HG02973 (cell line): ENCODE measurements around the gene ZNRD2.
"Not testable (repeated sequence)": the region's sequence is repeated elsewhere in the genome, so short reads cannot be mapped to it uniquely, and the experiment has no call there.

ENCODE experiments used
- ATAC-seq: cut with Tn5 transposase; IDR thresholded peaks from one replicate; pipeline ENCODE4 v1.9.1; 2021; ENCODE audit warnings: moderate library complexity; ENCODE audit not compliant: unreplicated experiment

The ZNRD2 gene

DNA sequence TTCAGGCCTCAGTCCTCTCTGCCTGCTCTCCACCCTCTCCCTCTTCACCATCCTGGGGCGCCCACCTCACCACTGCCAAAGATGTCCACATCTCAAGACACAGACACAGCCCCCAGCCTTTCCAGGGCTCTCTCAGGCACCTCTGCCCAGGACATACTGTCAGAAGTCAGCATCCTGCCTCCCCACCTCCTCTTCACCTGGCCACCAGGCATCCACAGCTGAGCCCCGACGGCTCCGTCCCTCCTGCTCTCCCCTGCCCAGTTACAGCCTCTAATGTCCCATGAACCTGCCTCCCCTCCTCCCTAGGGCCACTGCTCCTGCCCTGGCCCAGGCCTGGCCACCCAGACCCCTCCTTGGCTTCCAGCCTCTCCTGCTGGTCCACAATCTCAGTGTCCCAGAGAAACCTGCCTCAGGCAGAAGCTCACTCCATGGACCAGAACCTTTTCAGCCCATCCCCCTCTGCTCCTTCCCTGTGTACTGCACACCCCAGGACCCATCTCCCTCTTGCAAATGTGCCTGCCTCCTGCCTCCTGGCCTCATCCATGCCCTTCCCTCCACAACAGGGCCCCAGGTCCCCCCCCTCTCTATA, 15.3 kb upstream of the ZNRD2 start:
- no peak for ATAC-seq

DNA sequence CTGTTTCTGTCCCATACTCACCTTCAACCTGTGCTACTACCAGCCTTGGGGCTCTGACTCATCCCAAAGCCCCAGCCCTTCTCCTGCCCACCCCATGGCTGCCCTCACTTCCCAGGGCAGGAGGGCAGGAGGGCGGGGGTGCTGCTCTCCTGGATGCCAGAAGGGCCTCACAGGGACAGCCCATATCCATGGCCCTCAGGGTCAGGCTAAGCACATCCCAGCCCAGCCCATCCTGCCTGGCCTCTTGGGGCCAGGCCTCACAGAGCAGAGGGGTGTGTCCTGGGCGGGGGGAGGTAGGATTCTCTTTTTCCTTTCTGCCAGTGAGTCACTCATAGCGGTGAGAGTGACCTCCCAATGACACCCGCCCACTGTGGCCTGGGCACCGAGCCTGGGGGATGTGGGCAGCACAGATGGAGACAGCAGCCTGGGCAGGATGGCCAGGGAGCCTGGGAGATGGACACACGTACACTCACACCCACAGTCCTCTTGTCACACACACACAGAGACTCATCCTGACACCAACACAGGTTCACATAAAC, 14.5 kb upstream of the ZNRD2 start:
- no peak for ATAC-seq

DNA sequence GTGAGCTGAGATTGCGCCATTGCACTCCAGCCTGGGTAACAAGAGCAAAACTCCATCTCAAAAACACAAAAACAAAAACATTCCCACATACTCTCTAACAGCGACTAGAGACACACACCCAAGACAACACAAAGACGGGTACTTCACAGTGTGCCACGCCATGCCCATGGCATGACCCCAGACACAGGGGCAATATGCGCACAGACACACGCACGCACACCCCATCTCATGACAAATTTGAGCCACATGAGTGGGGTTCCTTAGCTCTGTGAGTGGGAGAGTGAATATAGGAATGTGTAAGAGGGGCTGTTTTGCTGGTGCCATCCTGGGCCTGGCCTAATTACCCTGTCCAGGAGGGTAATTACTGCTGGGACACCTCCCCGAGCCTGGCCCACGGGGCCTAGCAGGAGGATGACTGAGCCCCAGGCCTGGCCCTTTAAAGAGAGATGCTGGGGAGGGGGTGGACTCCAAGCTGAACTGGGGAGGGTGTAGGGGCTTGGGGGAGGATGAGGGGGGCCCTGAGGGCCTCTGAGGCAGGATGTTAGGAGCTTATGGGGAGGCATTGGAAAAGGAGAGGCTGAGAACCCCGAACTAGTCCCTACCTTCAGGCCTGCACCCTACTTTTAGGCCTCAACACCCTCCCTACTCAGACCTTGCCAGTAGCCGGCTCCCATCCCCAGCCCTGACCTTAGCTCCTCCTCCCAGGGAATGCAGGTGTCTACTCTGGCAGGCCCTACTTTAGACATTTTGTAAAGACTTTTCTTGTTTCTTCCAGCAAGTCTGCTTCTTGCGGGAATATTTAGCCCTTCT, 13.6 kb upstream of the ZNRD2 start:
- no peak for ATAC-seq

DNA sequence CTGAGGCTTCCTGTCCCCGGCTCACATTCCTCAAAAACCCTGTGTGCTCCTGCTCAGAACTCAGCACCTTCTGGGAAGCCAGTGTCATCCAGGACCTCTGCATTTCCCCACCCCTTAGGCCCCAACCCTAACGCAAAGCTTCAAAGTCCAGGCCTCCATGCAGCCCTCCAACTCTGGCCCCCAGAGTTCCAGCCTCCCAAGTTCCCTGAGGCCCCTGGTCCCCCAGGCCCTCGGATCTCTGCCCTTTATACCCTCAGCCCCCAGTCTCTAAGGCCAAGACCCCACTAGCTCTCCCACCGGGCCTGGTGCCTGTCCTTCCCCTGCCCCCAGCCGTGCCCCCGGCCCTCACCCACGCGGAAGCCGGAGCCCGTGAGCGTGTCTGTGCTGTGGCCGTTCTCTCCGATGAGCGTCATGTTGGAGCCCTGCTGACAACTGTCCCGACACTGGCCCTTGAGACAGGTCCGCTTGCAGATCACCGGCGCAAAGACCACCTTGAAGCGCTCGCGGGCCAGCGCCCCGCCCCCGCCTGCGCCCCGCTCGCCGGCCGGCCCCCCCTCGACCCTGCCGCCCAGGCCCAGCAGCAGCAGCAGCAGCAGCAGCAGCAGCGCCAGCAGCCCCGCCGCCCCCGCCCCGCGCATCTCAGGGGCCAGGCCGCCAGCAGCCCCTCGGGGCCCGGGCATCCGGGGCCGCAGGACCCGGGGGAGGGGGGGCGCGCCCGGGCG, 12.8 kb upstream of the ZNRD2 start:
- ATAC-seq: no peak

DNA sequence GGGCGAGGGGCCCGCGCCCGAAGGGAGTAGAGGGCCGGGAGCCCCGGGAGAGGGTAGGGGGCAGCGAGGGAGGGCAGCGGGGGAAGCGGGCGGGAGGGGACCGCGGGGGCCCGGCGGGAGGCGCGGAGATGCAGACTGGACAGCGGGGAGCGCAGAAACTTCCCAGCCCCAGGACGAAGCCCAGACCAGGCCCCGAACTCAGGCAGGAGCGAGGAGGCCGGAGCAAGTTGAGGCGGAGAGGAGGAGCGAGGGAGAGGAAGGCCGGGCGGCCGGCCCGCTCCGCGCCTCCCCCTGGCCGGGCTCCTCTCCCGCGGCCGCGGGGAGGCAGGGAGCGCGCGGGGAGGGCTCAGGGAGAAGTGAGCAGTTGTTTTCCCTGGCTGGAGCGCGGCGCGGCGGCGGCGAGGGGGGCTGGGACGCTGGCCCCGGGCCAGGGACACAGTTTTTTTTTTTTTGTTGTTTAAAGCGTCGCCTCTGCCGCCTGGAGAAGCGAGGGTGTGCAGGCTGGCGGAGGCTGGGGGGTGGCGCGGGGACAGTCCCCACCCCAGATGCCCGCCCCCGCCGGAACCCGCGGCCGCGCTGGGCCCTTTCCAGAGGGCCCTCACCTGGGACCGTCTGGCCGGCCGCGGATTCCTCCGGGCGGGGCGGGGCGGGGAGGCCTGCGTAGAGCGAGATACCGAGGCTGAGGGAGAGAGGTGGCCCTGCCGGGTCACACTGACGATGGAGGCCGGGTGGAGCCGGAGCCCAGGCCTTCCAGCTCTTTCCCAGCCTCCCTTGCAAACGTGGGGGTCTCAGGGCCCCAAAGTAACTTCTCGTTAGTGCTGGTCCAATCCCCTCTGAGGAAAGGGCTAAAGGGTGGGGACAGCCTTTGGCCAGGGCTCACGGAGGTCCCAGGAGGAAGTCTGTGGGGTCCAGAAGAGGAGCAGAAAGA, 12.0 kb upstream of the ZNRD2 start, which contains the start of gene LTBP3:
Gene LTBP3 (minus strand): TSS at position 358 of the 928 bp plus-strand sequence. CDS start 400 bp downstream, outside the sequence.
- ATAC-seq: no peak

DNA sequence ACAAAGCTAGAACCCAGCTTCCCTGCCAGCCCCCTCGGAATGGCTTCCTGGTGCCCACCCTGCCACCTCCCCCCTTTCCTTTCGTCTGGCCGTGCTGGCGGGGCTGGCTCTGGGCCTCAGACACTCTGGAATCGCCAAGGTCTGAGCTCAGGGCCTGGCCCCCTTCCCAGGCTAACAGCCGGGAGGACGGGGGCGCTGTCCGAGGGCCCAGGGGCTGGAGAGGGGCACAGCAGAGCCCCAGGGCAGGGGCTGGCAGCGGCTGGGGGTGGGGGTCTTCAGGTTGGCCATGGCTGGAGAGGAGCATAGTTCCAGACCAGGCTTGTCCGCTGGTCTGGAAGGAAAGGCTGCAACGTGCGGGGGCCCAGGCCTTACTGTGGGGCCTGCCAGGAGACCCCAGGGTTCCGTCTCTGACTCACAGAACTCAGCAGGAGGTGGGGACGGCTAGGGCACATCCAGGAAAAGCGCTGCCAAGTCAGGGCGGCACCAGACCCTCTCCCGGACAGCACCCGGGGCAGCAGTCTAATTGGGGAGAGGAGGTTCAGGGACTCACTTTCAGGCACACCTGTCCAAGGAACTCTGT, 11.3 kb upstream of the ZNRD2 start:
- no peak for ATAC-seq

DNA sequence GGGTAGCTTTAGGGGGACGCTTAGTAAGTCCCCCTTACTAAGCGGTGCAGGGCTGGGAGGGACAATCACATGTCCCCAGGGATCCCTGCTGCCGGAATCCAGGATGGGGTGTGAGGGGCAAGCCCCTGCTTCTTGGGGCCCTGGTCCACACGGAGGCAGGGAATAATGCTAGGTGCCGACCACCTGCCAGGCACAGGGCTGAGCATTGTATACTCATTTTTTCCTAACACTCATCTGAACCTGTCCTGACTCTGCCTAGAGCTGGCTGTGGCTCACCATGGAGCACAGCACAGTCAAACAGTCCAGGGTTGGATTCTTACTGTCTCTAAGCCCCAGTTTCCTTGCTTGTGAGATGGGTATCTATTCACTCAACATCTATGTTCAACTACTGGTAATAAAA, 10.7 kb upstream of the ZNRD2 start:
- ATAC-seq: no peak

DNA sequence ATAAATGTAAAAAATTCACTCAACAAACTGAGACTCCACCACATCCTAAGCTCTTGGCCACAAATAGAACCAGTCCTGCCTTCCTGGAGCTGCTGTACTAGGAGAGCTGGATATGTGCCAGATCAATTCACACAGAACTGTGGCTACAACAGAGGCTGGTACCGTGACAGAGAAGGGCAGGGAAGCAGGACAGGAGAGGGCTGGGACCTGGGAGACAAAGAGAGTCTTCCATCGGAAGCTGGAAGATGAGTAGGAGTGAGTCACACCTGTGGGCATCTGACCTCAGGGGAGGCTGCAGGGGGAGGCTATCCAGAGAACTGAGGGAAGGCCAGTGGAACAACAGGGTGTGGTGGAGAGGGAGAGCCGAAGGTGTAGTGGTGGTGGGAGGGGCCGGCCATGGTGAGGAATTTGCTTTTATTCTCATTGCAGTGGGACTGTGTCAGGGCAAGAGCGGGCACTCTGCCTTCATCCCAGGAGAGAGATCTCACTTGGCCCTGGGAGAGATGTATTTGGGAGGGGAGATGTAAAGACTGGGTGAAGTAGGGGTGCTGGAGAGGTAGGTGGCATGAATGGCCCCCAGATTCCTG, 10.2 kb upstream of the ZNRD2 start:
- ATAC-seq: no peak

DNA sequence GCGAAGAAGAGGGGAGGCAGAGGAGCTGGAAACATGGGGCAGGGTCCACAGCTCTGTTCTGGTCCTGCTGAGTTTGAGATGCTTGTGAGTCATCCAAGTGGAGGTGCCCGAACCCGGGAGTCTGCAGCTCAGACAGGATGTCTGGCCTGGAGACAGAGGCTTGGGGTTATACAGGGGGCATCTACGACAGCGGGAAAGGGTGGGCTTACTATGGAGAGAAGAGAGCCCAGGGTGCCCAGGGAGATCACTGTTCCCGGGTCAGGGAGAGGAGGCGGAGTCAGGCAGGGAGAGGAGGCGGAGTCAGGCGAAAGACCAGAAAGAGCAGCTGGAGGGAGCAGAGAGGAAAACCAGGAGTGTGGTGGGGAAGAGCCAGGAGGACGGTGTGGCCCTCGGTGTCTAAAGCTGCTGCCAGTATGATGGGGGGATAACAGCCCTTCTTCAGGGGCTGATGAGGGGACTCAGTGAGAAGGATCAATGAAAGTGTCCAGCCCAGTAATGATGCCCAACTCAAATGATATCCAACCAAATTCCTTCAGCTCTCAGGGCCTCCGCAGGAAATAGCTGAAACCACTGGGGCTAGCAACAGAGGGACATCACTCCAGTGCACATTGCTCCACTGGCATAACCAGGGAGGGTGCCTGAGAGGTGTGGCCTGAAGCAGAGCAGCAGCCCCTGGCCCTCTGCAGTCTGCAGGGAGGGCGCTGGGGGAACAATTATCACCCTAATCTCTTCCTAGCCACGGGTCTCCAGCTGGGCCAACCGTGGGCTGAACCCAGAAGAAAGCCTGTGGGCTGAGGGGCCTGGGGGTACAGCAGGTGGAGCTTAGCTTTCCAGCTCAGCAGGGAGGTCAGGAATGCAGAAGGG, 9.5 kb upstream of the ZNRD2 start:
- ATAC-seq: no peak

DNA sequence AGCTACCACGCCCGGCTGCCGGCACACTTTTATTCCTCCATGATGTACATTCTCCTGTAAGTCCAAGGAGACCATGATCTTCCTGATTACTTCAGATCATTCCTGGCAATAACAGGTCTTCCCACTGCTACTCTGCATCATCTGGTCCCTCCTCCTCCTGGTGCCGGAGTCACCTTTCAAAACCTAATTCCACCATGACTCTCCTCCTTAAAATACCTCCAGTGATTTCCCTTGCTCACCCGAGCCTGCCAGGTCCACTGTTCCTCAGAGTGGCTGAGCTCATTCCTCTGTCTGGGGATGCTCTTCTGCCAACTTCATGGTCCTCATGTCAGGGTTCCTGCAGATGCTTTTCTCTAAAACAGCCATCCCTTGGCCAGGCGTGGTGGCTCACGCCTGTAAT, 8.3 kb upstream of the ZNRD2 start:
- no peak for ATAC-seq

DNA sequence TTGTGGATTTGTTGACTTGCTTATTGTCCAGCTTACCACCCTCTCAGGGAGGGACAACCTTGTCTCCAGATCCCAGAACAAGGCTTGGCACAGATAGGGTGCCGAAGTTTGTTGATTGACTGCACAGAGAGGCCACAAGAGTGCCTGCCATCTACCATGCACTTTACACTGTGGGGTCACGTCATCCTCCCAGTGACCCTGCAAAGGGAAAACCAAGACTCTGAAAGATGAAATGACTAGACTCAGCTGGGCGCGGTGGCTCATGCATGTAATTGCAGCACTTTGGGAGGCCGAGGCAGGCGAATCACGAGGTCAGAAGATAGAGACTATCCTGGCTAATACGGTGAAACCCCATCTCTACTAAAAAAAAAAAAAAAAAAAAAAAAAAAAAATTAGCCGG, 7.5 kb upstream of the ZNRD2 start:
- ATAC-seq: no peak

DNA sequence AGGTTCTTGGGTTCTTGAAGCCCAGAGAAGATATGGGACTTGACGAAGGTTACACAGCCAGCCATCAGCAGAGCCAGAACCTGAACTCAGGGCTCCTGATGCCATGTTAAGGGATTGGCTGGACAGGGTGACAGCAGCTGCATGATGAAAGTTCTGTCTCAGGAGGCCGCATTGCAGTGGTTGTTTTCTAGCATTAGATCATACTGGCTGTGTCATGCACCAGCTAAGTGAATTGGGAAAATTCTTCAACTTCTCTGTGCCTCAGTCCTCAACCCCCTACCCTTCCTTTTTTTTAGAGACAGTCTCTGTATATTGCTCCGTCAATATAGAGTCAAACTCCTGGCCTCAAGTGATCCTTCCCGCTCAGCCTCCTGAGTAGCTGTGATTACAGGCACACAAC, 6.7 kb upstream of the ZNRD2 start:
- no peak for ATAC-seq

DNA sequence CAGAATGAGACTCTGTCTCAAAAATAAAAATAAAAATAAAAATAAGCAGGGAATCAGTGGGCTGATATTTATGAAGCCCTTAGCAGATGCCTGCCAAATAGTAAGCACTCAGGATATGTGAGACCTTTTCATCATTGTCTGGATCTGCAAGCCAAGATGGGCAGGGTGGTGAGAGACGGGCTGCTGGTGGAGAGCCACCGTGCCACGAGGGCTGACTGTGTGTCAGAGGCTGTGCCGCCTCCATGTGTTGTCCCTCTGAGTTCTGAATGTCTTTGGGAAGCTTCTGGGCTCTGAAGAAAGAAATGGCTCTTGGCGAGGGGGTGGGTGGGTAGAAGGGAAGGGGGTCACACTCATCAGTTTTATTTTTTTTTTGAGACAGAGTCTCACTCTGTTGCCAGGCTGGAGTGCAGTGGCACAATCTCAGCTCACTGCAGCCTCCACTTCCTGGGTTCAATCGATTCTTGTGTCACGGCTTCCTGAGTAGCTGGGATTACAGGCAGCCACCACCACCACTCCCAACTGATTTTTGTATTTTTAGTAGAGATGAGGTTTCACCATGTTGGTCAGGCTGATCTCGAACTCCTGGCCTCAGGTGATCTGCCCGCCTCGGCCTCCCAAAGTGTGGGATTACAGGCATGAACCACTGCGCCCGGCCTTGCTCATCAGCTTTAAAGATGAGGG, 5.3 kb upstream of the ZNRD2 start:
- ATAC-seq: not testable (repeated sequence)

DNA sequence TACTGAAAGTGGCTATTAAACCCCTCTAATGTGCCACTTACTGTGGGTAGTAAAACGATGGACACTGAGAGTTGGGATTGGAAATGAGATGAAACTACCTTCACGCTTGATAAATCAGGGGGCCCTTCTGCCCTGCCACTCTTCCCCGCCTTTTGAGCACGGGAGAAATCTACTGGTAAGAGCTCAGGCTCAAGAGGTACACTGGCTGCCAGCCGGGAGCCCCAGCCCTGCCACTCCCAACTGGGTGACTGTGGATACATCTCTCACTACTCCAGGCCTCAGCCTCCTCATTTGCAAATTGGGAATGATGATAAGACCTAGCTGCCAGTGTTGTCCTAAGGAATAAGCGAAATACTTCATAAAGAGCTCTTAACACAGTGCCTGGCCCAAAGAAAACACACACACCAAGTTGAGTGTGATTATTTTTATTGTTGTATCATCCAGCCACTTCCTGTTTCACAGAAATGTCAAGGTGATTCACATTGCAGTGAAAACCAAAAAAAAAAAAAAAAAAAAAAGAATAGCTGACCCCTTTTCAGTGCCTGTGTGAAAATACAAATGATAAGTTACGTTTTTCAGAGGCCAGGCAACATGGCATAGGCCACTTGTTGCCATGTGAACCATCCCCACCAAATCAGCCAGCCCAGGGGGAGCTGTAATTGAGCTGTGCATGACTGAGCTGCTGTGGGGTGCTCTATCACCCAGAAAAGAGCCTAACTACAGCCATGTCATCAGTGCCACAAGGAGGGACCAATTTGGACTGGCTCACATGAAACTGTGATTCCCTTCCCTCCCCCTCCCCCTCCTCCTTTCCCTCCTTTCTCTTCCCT, 4.4 kb upstream of the ZNRD2 start:
- no peak for ATAC-seq

DNA sequence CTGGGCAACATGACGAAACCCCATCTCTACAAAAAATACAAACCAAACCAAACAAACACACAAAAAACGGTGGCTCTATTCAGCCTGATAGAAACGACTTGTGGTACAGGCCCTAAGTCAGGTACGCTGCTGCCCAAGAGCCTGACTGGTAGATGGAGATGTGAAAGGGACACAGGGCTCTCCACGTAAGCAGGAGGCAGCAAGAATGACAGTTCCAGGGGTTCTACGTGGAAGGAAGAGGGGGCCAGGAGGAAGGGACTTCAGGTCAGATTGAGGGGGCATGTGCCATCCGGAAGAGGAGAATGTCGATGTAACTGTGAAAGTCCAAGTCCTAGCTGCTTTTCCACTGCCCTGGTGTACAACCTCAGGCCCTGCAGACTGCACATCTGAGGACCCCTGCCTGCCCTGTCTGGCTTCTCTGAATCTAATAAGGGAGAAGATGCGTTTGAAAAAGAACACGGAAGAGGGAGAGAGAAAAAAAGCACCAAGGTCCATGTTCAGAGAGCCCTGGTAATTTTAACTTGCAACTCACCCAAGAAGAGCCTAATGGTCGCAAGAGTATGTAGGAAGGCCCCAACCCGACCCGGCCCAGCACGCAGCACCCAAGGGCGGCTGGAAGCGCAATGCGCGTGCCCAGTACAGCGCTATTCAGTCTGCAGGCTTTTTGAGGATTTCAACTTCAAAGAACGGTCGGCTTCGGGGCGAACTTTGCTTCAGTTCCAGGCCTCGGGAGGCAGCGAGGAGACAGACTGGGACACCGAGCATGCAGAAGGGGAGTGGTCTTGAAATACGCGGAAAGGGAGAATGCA, 909 bp upstream of the ZNRD2 start:
- ATAC-seq: no peak

DNA sequence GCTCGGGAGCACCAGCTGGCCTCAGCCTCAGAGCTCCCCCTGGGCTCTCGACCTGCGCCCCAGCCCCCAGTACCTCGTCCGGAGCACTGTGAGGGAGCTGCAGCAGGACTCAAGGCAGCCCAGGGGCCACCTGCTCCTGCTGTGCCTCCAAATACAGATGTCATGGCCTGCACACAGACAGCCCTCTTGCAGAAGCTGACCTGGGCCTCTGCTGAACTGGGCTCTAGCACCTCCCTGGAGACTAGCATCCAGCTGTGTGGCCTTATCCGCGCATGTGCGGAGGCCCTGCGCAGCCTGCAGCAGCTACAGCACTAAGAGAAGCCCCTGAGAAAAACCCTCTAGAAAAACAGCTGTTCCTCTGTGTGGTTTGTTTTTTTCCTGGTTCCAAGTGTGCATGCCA, 1.1 kb downstream of the ZNRD2 start:
- no peak for ATAC-seq

DNA sequence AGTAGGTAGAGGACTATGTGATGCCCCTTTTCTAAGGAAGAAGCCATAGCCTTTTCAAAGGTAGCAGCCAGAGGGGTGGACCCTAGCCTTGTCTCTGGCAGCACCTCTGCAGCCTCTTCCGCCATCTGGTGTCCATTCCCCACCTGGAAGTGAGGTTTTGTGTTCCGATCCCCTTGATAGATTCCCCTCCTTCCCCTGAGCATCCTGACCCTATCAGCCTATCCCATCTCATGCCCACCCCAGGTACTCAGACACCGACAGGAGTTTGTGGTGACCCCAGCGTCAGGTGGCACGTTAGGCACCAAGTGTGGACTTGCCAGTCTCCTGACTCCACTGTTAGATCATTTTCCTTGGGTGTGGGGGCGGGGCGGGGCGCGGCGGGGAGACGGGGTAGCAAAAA, 1.7 kb downstream of the ZNRD2 start:
- no peak for ATAC-seq
